ENCODE data around the gene TTC39B.

The TTC39B gene

GRCh38 chr9:15135164-15135792, 171.7 kb downstream of the TTC39B start:
- peak; percentile 71 for DNase-seq (ENCODE audit: low read depth in 2 of 2)

- no peak for DNase-seq (ENCODE audit: low read depth in 2 of 2)
These were observed 173.5 kb downstream of the TTC39B start for GRCh38 chr9:15133488-15133887.

GRCh38 chr9:15132091-15132490, 174.9 kb downstream of the TTC39B start:
- no peak for DNase-seq (ENCODE audit: low read depth in 2 of 2)

- no peak for DNase-seq (ENCODE audit: low read depth in 2 of 2)
These were observed 175.9 kb downstream of the TTC39B start for GRCh38 chr9:15131094-15131493.

- DNase-seq (ENCODE audit: low read depth in 2 of 2) = no peak
These were observed 179.2 kb downstream of the TTC39B start for GRCh38 chr9:15127831-15128230.

- no peak for DNase-seq (ENCODE audit: low read depth in 2 of 2)
These were observed 185.4 kb downstream of the TTC39B start for GRCh38 chr9:15121630-15122029.

- DNase-seq (ENCODE audit: low read depth in 2 of 2) = no peak
These were observed 190.9 kb downstream of the TTC39B start for GRCh38 chr9:15116130-15116580.

- DNase-seq (ENCODE audit: low read depth in 2 of 2) = no peak
These were observed 191.3 kb downstream of the TTC39B start for GRCh38 chr9:15115702-15116101.

- DNase-seq (ENCODE audit: low read depth in 2 of 2) = no peak
These were observed 192.0 kb downstream of the TTC39B start for GRCh38 chr9:15115041-15115440.
